Cardiac fibroblast (primary cell): ENCODE results near the gene PDE11A.

Experiments
- DNase-seq, 2 donors: peaks; one replicate each; pipeline versions ENCODE4 v3.0.0 to v3.0.0-alpha.2; 2010; ENCODE audit warnings: low read depth in 2 of 2
- H3K4me3 ChIP-seq, 2 donors: replicated peaks in 1 of 2; 1 replicate in 1 of 2; 2 replicates in 1 of 2; pipeline ENCODE4 v1.5.1; 2011; ENCODE audit warnings: low read depth in 2 of 2, low read length in 2 of 2, mild to moderate bottlenecking in 2 of 2, moderate library complexity in 1 of 2
- TF ChIP-seq, protein P1 (sequence below): IDR thresholded peaks from one replicate; pipeline ENCODE4 v1.5.1; 2011; ENCODE audit warnings: low read depth, mild to moderate bottlenecking, low read length, inconsistent platforms

PDE11A gene

DNA sequence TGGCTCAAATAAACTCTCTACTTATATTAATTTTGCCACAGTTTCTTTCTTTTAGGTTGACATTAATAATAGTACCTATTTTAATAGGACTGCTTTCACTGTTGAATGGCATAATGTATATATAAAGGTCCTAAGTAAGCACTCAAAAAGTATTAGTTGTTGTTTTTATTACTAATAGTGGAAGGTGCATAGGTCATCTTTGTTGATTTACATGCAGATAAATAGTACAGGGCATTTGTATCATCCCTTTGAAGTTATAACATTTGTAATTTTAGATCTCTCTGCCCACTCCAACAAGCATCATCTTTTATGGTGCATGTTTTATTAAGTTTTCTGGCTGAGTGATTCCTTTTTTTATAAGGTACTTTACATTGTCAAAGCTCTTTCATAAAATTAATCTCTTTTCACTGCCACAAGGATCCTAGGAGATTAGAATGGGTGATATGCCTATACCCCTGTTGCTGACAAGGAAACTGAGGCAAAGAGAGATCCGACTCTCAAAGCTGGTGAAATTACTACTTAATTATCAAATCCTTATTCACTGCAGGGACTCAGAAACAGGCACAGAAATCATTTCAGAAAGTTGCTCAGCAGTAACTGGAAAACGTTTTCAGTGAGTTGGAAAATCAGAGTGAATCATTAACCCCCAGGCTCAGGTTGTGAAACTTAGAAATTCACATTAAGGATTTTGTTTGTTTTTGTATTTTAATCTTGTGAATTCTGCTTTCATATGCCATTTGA is 380.4 kb downstream of the PDE11A start:
- H3K4me3 ChIP-seq: no peak overlapping the region
- no peak for DNase-seq
- TF ChIP-seq, protein P1, sequence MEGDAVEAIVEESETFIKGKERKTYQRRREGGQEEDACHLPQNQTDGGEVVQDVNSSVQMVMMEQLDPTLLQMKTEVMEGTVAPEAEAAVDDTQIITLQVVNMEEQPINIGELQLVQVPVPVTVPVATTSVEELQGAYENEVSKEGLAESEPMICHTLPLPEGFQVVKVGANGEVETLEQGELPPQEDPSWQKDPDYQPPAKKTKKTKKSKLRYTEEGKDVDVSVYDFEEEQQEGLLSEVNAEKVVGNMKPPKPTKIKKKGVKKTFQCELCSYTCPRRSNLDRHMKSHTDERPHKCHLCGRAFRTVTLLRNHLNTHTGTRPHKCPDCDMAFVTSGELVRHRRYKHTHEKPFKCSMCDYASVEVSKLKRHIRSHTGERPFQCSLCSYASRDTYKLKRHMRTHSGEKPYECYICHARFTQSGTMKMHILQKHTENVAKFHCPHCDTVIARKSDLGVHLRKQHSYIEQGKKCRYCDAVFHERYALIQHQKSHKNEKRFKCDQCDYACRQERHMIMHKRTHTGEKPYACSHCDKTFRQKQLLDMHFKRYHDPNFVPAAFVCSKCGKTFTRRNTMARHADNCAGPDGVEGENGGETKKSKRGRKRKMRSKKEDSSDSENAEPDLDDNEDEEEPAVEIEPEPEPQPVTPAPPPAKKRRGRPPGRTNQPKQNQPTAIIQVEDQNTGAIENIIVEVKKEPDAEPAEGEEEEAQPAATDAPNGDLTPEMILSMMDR: no peak

GRCh38 chr2:177691177-177691576 is 381.4 kb downstream of the PDE11A start:
- no peak overlapping the region for H3K4me3 ChIP-seq
- DNase-seq: no peak
- TF ChIP-seq, protein P1: no peak

DNA sequence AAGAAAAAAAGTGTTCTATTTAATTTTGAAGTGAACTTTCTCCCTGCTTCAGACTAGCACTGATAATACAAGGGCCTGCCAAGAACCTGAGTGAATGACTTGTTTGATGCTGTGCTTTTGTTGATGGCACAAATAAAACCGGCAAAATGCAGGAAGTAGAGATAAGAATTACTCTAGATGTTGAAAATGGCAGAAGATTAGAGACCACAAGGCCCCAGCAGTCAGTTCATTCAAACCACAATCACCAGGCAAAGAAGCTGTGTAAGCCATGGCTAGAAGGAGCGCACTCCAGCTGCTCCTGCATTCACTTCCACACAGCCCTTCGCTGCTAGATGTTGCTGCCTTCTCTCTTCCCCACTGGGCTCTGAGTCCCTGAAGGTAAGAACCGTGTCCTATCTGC is 383.0 kb downstream of the PDE11A start:
- TF ChIP-seq, protein P1: no peak
- no peak for DNase-seq
- H3K4me3 ChIP-seq: no peak overlapping the region

DNA sequence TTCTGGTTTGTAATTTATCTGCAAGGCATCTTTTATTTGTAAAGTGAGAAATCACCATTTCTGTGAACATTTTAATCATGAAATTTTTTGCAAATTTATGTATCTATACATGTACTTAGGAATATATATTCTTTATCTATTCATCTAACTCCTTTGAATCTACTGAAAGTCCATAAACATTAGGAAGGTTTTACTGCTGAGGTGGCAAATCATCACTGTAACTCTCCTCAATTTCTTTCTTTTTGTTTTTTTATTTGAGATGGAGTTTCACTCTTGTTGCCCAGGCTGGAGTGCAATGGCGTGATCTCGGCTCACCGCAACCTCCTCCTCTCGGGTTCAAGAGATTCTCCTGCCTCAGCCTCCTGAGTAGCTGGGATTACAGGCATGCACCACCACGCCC is 383.7 kb downstream of the PDE11A start:
- TF ChIP-seq, protein P1: no peak
- no peak overlapping the region for H3K4me3 ChIP-seq
- no peak for DNase-seq

- TF ChIP-seq, protein P1: no peak
Observed at GRCh38 chr2:177683661-177684069, 388.9 kb downstream of the PDE11A start.

DNA sequence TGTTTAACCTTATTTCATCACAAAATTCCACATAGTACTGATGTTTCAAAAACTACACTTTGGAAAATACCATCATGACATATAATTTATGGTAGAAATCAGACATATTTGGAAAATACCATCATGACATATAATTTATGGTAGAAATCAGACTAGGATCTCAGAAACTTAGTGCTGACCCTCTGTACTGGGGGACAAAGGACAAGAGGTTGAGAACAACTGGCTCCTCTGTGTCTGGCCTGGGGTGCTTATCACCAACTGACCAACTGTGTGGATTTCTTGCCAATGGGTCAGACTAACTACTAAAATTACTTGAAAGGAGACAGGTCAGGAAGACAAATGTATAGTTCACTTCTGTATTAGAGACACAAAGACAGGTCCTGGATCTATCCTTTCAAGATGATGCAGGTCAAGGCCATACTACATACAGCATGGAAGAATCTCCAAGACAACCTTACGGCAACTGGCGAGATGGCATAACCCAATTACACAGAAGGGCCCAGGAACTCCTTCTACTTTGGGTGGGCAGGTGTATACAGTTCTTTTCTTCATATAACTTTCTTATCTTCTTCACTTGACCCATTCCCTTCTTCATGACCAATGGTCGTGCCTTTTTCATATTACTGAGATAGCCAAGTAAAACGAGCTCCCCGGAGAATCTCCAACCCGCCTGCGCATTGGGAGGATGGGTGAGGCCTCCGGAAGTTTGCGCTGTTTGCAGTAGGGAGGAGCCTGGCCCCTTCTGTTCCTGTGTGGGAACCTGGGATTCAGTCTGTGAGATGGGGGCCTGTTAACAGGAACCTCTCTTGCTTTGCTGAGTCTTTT is 389.5 kb downstream of the PDE11A start:
- DNase-seq: no peak
- no peak overlapping the region for H3K4me3 ChIP-seq
- TF ChIP-seq, protein P1: no peak

More at GRCh38 chr2:177683661-177684069, 388.9 kb downstream of the PDE11A start:
- DNase-seq: no peak
- H3K4me3 ChIP-seq: no peak overlapping the region
